ENCODE measurements around the gene DEPP1. TPM values are rescaled to one million over a fixed set of nuclear protein-coding genes. Genes with fewer than 3 reads are reported as not detected.
A peak's percentile ranks its signal among the peaks of the same experiment; 100 is the strongest.

DEPP1 gene
- total and polyA plus RNA-seq, 2 of the 13 experiments (the other 11 are each of a cell fraction or from before 2014, with no cell fraction given) = 14.8 to 270 TPM

- TF ChIP-seq E2F2 (CRISPR knock-in tag; IDR thresholded peaks at IDR 0.05; ENCODE audit: borderline replicate concordance) (no peak), ARID5B (CRISPR knock-in tag; IDR thresholded peaks at IDR 0.05) (peak; percentile 62; the same call in 1 of the 2 replicates), THYN1 (CRISPR knock-in tag; IDR thresholded peaks at IDR 0.05; ENCODE audit: borderline replicate concordance, low read depth) (no peak), ZNF788 (CRISPR knock-in tag; IDR thresholded peaks at IDR 0.05; ENCODE audit: borderline replicate concordance) (peak; percentile 19; the same call in 1 of the 2 replicates), SMC3 (IDR thresholded peaks at IDR 0.05; ENCODE audit: low read length) (peak; percentile 93), ZNF749 (CRISPR knock-in tag; IDR thresholded peaks at IDR 0.05; ENCODE audit: borderline replicate concordance) (no peak), KAT7 (CRISPR knock-in tag; IDR thresholded peaks at IDR 0.05; ENCODE audit: borderline replicate concordance) (0 out of 2 replicates have a peak, but pooled peaks have one; percentile 52), PRPF4 (IDR thresholded peaks at IDR 0.05; ENCODE audit: low read depth, low read length, poor library complexity, severe bottlenecking) (no peak), ZNF766 (CRISPR knock-in tag; IDR thresholded peaks at IDR 0.05; ENCODE audit: borderline replicate concordance) (no peak), ZNF883 (CRISPR knock-in tag; IDR thresholded peaks at IDR 0.05; ENCODE audit: not compliant biosample characterization) (peak; percentile 18), NR2F2 (IDR thresholded peaks at IDR 0.05; ENCODE audit: borderline replicate concordance, low read depth) (peak; percentile 20; the same call in 1 of the 2 replicates), ZNF556 (CRISPR knock-in tag; IDR thresholded peaks at IDR 0.05; ENCODE audit: borderline replicate concordance) (peak; percentile 39; the same call in 1 of the 2 replicates), HNF4G (IDR thresholded peaks at IDR 0.05; ENCODE audit: borderline replicate concordance, low read depth, low read length) (no peak), HNF4G (CRISPR knock-in tag; IDR thresholded peaks at IDR 0.05; ENCODE audit: borderline replicate concordance, low read depth) (peak; percentile 32; the same call in 1 of the 2 replicates), ZNF562 (CRISPR knock-in tag; IDR thresholded peaks at IDR 0.05; ENCODE audit: borderline replicate concordance) (no peak), ZBTB49 (CRISPR knock-in tag; IDR thresholded peaks at IDR 0.05; ENCODE audit: borderline replicate concordance) (no peak), HNRNPUL1 (IDR thresholded peaks at IDR 0.05; ENCODE audit: low read depth, low read length) (no peak), HDAC1 (CRISPR knock-in tag; IDR thresholded peaks at IDR 0.05) (peak; percentile 40; the same call in 1 of the 2 replicates), ZFX (CRISPR knock-in tag; IDR thresholded peaks at IDR 0.05; ENCODE audit: low read depth) (peak; percentile 36; the same call in 1 of the 2 replicates), ZNF652 (CRISPR knock-in tag; IDR thresholded peaks at IDR 0.05; ENCODE audit: borderline replicate concordance, low read depth) (peak; percentile 49; the same call in 1 of the 2 replicates), RAD21 (CRISPR knock-in tag; IDR thresholded peaks at IDR 0.05) (peak; percentile 99)
These were observed 45.8 kb downstream of the DEPP1 start (continued) for GRCh38 chr10:44932517-44933450.
